Neuron (in vitro differentiated cells): ENCODE measurements around the gene RAD23B.
"Not testable (repeated sequence)": the region's sequence is repeated elsewhere in the genome, so short reads cannot be mapped to it uniquely, and the experiment has no call there.

Source experiments
- H2AFZ ChIP-seq: one replicate; pipeline ENCODE4 v1.6.1; 2013; ENCODE audit warnings: low read depth, mild to moderate bottlenecking, inconsistent platforms, low read length, moderate library complexity
- H3K27me3 ChIP-seq: one replicate; pipeline ENCODE4 v1.6.1; 2013; ENCODE audit warnings: low read length; ENCODE audit not compliant: insufficient read depth
- H3K36me3 ChIP-seq: one replicate; pipeline ENCODE4 v1.6.1; 2013; ENCODE audit warnings: low read length; ENCODE audit not compliant: insufficient read depth
- H3K4me1 ChIP-seq: one replicate; pipeline ENCODE4 v1.6.1; 2013; ENCODE audit warnings: low read length; ENCODE audit not compliant: insufficient read depth
- H3K4me3 ChIP-seq: 2 replicates; pipeline ENCODE4 v1.5.1; 2013; ENCODE audit warnings: mild to moderate bottlenecking, low read length, moderate library complexity
- H3K9me3 ChIP-seq: one replicate; pipeline ENCODE4 v1.6.1; 2013; ENCODE audit warnings: low read length

The RAD23B gene

DNA sequence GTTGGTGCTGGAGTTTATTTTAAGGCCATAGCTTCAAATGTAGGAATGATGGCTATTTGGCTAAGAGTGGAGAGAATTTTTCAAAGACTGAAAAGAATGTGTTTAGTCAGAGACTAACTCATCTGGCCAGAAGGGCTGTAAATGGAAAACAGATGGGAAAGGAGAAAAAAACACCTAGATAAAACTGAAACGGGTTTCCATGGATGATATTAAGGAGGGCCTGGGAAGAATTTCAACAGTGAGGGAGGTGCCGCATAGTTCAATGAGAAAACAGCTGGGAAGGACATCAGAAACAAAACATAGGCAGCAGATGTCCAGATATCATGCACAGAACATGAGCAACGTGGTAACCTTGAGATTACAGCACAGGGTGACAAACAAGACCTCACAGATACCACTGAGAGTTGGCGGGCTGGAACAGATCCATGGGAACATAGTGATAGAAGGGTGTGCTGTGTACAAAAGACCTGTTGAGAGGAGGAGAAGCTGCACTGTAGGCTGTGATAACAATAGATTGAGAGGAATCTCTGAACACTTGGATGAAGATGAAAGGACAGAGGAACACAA lies 31.2 kb upstream of the RAD23B start:
- H2AFZ ChIP-seq: no peak overlapping the region
- H3K4me3 ChIP-seq: no peak overlapping the region
- peaks cover 16% of the 10 kb centered on the region for H3K4me1 ChIP-seq
- no peaks in the 10 kb centered on the region for H3K9me3 ChIP-seq
- H3K36me3 ChIP-seq: no peaks in the 10 kb centered on the region
- no peaks in the 10 kb centered on the region for H3K27me3 ChIP-seq

DNA sequence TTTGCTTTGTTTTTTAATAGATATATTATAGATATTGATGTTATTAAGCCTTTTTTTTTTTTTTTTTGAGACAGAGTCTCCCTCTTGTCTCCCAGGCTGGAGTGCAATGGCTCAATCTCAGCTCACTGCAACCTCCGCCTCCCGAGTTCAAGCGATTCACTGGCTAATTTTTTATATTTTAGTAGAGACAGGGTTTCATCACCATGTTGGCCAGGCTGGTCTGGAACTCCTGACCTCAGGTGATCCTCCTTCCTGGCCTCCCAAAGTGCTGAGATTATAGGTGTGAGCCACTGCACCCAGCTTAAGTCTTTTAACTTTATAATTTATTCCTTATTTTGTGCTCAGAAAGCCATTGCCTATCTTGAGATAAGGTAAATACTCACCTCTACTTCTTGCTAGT lies 24.2 kb upstream of the RAD23B start:
- Histone ChIP-seq H3K4me3 (no peak overlapping the region), H3K9me3 (no peaks in the 10 kb centered on the region), H3K36me3 (no peaks in the 10 kb centered on the region), H3K27me3 (no peaks in the 10 kb centered on the region), H2AFZ (no peak overlapping the region), H3K4me1 (peaks cover 4% of the 10 kb centered on the region)

DNA sequence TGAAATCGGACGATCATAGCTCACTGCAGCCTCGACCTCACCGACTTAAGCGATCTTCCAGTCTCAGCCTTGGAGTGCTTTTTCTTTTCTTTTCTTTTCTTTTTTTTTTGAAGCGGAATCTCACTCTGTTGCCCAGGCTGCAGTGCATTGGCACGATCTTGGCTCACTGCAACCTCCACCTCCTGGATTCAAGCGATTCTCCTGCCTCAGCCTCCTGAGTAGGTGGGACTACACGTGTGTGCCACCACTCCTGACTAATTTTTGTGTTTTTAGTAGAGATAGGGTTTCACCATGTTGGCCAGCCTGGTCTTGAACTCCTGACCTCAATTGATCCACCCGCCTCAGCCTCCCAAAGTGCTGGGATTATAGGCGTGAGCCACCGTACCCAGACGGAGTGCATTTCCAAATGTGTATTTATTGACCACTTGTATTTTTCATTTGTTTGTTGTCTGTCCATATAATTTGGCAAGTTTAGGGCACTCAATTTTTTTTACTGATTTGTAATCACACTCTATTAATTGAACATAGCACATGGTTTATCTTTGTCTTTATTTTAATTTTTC lies 23.2 kb upstream of the RAD23B start:
- not testable (repeated sequence) for H3K9me3 ChIP-seq, H3K4me1 ChIP-seq, H3K4me3 ChIP-seq, H3K27me3 ChIP-seq, H3K36me3 ChIP-seq, H2AFZ ChIP-seq

DNA sequence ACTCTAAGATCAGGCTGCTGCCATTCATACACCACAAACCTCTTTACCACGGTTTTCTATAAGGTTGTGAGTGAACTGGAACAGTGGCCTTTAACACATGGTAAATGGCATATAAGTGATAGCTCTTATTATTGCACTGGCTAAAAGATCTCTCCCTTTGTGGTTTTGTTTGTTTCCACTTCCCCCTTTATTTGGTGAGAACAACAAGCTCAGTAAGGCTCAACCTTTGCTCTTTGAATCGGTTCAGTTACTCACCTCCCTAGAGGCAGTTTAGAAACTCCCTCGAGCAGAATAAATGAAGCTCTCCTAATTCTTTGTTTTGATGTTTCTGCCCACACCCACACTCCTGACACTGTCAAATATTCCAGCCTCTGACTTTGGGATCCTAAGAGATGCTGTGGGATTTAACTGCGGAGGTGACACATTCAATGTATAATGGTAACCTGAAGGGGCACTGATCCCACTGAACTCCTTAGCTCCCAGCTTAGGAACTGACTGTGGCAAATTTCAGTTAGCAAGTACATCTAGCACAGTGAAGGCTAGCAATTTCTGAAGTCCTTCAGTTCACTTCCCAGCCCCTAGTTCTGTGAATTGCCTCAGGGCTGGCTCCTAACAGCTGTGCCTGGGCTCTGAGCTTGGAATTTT lies 22.5 kb upstream of the RAD23B start:
- Histone ChIP-seq H3K27me3 (no peaks in the 10 kb centered on the region), H3K4me3 (no peak overlapping the region), H3K36me3 (no peaks in the 10 kb centered on the region), H2AFZ (no peak overlapping the region), H3K9me3 (no peaks in the 10 kb centered on the region), H3K4me1 (peaks cover 4% of the 10 kb centered on the region)

DNA sequence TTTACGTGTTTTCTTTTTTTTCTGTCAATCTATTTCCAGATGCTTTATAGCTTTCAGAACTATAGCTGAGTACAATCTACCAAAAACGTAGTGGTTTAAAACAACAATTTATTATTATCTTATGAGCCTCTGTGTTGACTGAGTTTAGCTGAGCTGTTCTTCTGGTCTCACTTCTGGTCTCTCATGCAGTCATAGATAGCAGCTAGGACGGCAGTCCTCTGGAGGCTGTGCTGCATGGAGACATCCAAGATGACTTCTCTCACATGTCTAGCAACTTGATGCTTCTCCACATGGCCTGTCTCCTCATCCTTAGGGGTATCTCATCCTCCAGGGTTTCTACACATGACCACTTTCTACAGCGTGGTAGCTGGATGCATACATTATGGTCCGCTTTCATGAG lies 22.0 kb upstream of the RAD23B start:
- H3K9me3 ChIP-seq: no peaks in the 10 kb centered on the region
- H3K4me1 ChIP-seq: peaks cover 4% of the 10 kb centered on the region
- H3K27me3 ChIP-seq: no peaks in the 10 kb centered on the region
- H3K36me3 ChIP-seq: no peaks in the 10 kb centered on the region
- no peak overlapping the region for H2AFZ ChIP-seq
- H3K4me3 ChIP-seq: no peak overlapping the region

DNA sequence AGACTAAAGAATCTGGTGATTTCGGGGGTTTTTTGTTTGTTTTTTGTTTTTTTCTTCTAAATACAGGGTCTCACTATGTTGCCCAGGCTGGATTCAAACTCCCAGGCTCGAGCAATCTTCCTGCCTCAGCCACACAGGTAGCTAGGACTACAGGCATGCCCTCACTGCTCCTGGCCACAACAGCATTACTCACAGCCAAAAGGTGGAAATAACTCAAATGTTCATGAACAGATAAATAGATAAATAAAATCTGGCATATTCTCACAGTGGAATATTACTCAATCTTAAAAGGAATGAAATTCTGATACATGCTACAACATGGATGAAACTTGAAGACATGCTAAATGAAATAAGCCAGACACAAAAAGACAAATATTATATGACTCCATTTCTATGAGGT lies 19.8 kb upstream of the RAD23B start:
- Histone ChIP-seq H3K36me3 (no peaks in the 10 kb centered on the region), H2AFZ (no peak overlapping the region), H3K4me1 (peaks cover 4% of the 10 kb centered on the region), H3K4me3 (no peak overlapping the region), H3K9me3 (no peaks in the 10 kb centered on the region), H3K27me3 (no peaks in the 10 kb centered on the region)

DNA sequence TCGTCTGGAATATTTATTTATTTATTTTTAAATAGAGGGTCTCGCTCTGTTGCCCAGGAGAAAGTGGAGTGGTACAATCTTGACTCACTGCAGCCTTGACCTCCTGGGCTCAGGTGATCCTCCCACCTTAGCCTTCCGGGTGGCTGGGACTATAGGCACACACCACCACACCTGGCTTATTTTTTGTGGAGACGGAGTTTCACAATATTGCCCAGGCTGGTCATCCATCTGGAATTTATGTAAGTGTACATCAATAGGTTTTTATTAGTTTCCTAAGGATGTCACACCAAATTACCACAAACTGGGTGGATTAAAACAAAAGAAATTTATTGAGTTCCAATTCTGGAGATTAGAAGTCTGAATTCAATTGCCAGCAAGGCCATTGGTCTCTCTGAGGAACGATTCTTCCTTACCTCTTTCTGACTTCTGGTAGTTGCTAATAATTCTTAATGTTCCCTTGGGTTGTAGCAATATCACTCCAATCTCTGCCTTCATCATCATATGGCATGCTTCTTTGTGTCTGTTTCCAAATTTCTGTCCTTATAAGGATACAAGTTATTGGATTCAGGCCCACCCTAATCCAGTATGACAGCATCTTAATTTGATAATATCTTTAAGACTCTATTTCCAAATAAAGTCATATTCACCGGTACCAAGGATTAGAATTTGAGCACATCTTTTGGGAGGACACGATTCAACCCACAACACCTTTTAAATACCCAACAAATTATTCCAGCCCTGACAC lies 16.3 kb upstream of the RAD23B start:
- no peaks in the 10 kb centered on the region for H3K36me3 ChIP-seq
- H2AFZ ChIP-seq: no peak overlapping the region
- H3K4me1 ChIP-seq: no peaks in the 10 kb centered on the region
- no peaks in the 10 kb centered on the region for H3K27me3 ChIP-seq
- no peaks in the 10 kb centered on the region for H3K9me3 ChIP-seq
- H3K4me3 ChIP-seq: no peak overlapping the region

DNA sequence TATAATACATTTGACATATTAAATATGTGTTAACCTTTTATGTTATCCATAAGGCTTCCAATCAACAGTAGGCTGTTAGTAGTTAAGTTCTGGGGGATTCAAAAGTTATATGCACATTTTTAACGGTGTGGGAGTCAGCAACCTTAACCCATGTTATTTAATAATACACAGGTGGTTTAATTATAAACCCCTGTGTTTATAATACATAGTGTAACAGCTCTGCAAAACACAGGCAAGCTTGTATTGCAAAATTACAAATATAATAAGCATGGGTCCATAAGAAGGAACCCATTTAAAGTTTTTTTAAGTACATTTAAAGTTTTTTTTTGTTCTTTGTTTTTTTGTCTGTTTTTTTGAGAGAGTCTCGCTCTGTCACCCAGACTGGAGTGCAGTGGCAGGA lies 14.5 kb upstream of the RAD23B start:
- Histone ChIP-seq H3K27me3 (no peaks in the 10 kb centered on the region), H3K4me1 (no peaks in the 10 kb centered on the region), H3K9me3 (no peaks in the 10 kb centered on the region), H2AFZ (no peak overlapping the region), H3K4me3 (no peak overlapping the region), H3K36me3 (no peaks in the 10 kb centered on the region)

DNA sequence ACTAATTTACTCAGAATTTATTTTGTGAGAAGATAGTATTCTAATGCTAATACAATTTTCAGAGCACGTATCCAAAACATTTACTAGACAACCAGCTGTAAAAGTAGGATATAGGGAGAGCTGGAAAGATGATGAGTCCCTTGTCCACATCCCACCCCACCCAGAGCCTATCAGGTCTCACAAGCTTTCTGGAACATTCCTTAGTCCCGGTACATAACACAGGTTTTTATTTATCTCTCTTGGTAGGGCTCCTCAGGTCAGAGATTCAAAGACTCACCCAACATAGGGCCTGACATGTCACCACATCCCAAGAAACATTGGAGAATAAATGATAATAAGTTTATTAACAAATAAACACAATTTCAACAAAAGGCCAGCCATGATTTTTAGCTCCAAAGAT lies 13.8 kb upstream of the RAD23B start:
- no peaks in the 10 kb centered on the region for H3K4me1 ChIP-seq
- no peaks in the 10 kb centered on the region for H3K9me3 ChIP-seq
- H3K4me3 ChIP-seq: no peak overlapping the region
- H3K27me3 ChIP-seq: no peaks in the 10 kb centered on the region
- H3K36me3 ChIP-seq: no peaks in the 10 kb centered on the region
- no peak overlapping the region for H2AFZ ChIP-seq

DNA sequence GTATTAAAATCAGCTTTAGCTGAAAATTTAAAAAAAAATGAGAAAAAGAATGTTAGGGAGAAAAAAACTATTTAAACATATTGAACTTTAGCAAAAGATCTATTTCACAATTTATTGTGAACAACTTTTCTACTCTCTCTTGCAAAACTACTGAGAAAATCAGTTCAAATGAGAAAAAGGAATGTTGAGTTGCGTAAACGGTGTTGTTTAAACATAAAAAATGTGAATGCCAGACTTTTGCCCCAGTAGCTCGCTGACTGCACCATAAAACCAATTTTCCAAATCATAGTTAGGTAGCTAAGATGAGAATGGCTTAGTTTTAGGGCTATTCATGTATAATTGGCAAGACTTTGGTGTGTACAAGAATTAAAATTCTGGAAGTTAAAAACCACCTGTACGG lies 13.4 kb upstream of the RAD23B start:
- Histone ChIP-seq H2AFZ (no peak overlapping the region), H3K4me3 (no peak overlapping the region), H3K4me1 (no peaks in the 10 kb centered on the region), H3K36me3 (no peaks in the 10 kb centered on the region), H3K9me3 (no peaks in the 10 kb centered on the region), H3K27me3 (no peaks in the 10 kb centered on the region)

DNA sequence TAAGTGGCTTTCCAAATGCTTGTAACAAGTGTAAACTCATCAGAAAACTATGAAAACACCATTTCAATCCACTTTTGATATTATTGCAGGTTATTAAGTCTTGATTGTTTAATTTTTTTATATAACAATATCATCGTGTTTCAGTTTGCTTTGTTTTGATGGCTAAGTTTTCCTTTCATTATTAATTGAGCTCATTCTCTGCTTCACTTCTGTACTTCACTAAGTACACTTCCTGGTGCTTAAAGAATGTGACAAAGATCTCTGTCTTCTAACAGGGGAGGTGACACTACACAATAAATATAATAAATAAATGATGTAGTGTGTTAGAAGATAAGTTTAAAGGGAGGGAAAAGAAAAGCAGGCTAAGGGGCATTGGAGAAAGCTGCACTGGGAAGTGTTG lies 13.0 kb upstream of the RAD23B start:
- Histone ChIP-seq H3K4me1 (no peaks in the 10 kb centered on the region), H2AFZ (no peak overlapping the region), H3K27me3 (no peaks in the 10 kb centered on the region), H3K4me3 (no peak overlapping the region), H3K9me3 (no peaks in the 10 kb centered on the region), H3K36me3 (no peaks in the 10 kb centered on the region)

DNA sequence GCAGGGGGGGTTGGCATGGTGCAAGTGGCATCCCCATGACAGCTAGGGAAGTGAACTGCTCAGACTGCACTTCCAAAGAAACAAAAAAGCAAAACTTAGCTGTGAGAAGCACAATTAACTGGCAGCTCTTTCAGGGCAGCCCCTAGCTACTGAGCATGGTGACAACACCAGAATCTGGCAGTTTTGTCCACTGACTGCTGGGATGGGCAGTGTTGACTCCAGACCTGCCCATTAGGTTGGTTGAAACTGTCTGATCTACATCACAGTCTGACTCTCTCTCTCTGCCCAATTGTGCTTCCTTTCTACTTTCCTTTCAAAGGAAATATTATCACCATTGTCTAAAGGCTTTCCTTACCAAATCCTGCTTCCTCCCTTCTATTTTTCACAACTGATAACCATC lies 12.5 kb upstream of the RAD23B start:
- no peak overlapping the region for H3K4me3 ChIP-seq
- H3K4me1 ChIP-seq: no peaks in the 10 kb centered on the region
- no peaks in the 10 kb centered on the region for H3K27me3 ChIP-seq
- no peaks in the 10 kb centered on the region for H3K9me3 ChIP-seq
- H2AFZ ChIP-seq: no peak overlapping the region
- H3K36me3 ChIP-seq: no peaks in the 10 kb centered on the region

DNA sequence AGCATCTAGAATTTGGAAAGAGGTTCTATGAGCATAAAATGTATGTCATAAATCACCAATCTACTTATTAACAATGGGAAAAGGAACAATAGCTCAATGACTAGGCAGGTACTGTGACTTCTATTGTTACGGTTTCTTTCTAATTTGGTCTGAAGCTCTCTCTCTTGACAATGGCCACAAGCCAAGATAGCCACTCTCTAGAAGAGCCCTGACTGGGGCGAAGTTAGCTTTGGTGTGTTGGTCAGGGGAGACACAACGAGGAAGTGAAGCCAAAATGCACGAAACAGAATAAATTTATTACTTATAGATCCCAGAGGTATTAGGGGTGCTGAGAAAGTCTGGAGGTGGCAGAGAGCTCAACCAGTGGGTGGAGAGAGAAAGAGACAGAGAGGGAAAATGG lies 9.4 kb upstream of the RAD23B start:
- no peaks in the 10 kb centered on the region for H3K4me1 ChIP-seq
- H3K36me3 ChIP-seq: no peaks in the 10 kb centered on the region
- H3K27me3 ChIP-seq: no peaks in the 10 kb centered on the region
- H2AFZ ChIP-seq: no peak overlapping the region
- H3K9me3 ChIP-seq: no peaks in the 10 kb centered on the region
- no peak overlapping the region for H3K4me3 ChIP-seq
